ENCODE data around the gene GLUD2. TPM values are rescaled to one million over a fixed set of nuclear protein-coding genes. Genes with fewer than 3 reads are reported as not detected.

The GLUD2 gene
- total RNA-seq, 1 experiment from 2014 or later = 1.0 TPM

DNA sequence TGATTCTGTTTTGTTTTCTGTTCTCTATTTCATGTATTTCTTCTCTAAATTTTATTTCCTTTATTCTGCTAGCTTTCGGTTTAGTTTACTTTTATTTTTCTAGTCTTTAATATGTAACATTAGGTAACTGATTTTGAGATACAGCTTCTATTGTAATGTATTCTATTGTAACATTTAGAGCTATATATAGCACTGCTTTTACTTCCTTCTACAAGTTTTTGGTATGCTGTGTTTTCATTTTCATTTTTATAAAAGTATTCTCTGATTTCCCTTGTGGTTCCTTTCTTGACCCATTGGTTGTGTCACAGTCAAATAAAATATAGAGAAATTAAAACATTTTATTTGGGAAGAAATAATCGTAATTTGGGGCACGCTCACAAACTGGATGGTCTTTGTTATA lies 48.0 kb upstream of the GLUD2 start:
- H4K8ac ChIP-seq (replicated peaks; ENCODE audit: insufficient read length, low read depth, low read length) = no peak overlapping the region
- H3K27ac ChIP-seq (ENCODE audit: insufficient read length, low read depth, low read length) = no peak overlapping the region
- no peak overlapping the region for H3K4me3 Mint-ChIP-seq
- H3K23ac ChIP-seq (ENCODE audit: insufficient read length, low read depth, low read length) = no peak overlapping the region
- no peak for DNase-seq
- no peaks in the 10 kb centered on the region for H3K23me2 ChIP-seq (ENCODE audit: insufficient read length, low read depth, low read length, poor library complexity, severe bottlenecking)
- no peaks in the 10 kb centered on the region for H3K79me2 ChIP-seq (ENCODE audit: insufficient read depth, low read length)
- peaks cover 2 to 5% of the 10 kb centered on the region in 2 experiments; a peak in 3 of 4 replicates for H3K4me1 Mint-ChIP-seq
- H4K20me1 ChIP-seq (ENCODE audit: control insufficient read depth, insufficient read depth, insufficient read length) = no peaks in the 10 kb centered on the region
- H3K9me3 Mint-ChIP-seq = peaks cover 37 to 47% of the 10 kb centered on the region in 2 experiments
- no peak overlapping the region for H3K14ac ChIP-seq (ENCODE audit: insufficient read depth, low read length)
- H3K9me3 ChIP-seq (ENCODE audit: control insufficient read depth, low read depth, low read length) = peaks cover 3% of the 10 kb centered on the region
- H3K36me3 Mint-ChIP-seq (ENCODE audit: insufficient read depth in 1 of 3, low read depth in 3 of 3) = no peaks in the 10 kb centered on the region
- no peak overlapping the region for H3K4me2 ChIP-seq (ENCODE audit: insufficient read depth, insufficient read length, low read length)
- H3K79me1 ChIP-seq (ENCODE audit: insufficient read depth, low read depth, low read length, poor library complexity, severe bottlenecking) = no peaks in the 10 kb centered on the region
- no peak overlapping the region for H2BK5ac ChIP-seq (ENCODE audit: insufficient read length, low read length)
- H3K27ac Mint-ChIP-seq = no peak overlapping the region
- H4K91ac ChIP-seq (ENCODE audit: insufficient read length, low read depth, low read length) = no peak overlapping the region
- no peak for TF ChIP-seq CTCF (conservative IDR thresholded peaks at IDR 0.05)
- no peak overlapping the region for H2AK5ac ChIP-seq (ENCODE audit: insufficient read length, low read length)
- no peaks in the 10 kb centered on the region for H3K27me3 ChIP-seq (ENCODE audit: insufficient read depth, low read length)
- H3K4ac ChIP-seq (ENCODE audit: low read depth, low read length) = no peak overlapping the region
- no peak overlapping the region for H2BK120ac ChIP-seq (ENCODE audit: low read depth, low read length, poor library complexity, severe bottlenecking)
- no peak overlapping the region for H3K56ac ChIP-seq (ENCODE audit: insufficient read length, low read depth, low read length)
- H3K27me3 Mint-ChIP-seq (ENCODE audit: low read depth) = 0 out of 2 replicates have a peak, but pooled peaks cover 2% of the 10 kb centered on the region
- H3T11ph ChIP-seq (ENCODE audit: low read length) = no peak overlapping the region
- H2BK20ac ChIP-seq (ENCODE audit: low read depth, low read length, poor library complexity, severe bottlenecking) = no peak overlapping the region
- no peak overlapping the region for H2AFZ ChIP-seq (ENCODE audit: low read length)
- H4K5ac ChIP-seq (ENCODE audit: insufficient read length, low read depth, low read length) = no peak overlapping the region
- WGBS (ENCODE audit: extremely low coverage, insufficient read length, low lambda C conversion rate) = no CpG with 5 or more reads among the region's 3 CpGs
- no peaks in the 10 kb centered on the region for H3K4me1 ChIP-seq (ENCODE audit: insufficient read depth, low read length)
- no peak overlapping the region for H3K9ac ChIP-seq (ENCODE audit: extremely low read depth, insufficient read length, low read length)
- H2BK15ac ChIP-seq (ENCODE audit: low read depth, low read length) = no peak overlapping the region
- H3K18ac ChIP-seq (ENCODE audit: insufficient read length, low read depth, low read length) = no peak overlapping the region
- H2BK12ac ChIP-seq (ENCODE audit: insufficient read length, low read depth, low read length) = no peak overlapping the region

Data from H9 (cell line).